ENCODE data around the gene KDELR1. TPM values are rescaled to one million over a fixed set of nuclear protein-coding genes. Genes with fewer than 3 reads are reported as not detected.

The KDELR1 gene
- total RNA-seq, 3 donors from 2014 or later = 144 to 214 (median 200) TPM

- no peak for TF ChIP-seq CTCF (IDR thresholded peaks at IDR 0.05)
- Histone ChIP-seq H3K9me3 (no peaks in the 10 kb centered on the region), H3K4me3 (no peak overlapping the region), H3K36me3 (ENCODE audit: low read depth) (no peaks in the 10 kb centered on the region), H3K4me1 (ENCODE audit: low read depth) (peaks cover 4% of the 10 kb centered on the region)
- no peak for ATAC-seq
- DNase-seq = no peak
- intact Hi-C loops (cut with DNase I, micrococcal nuclease) = no loop called here
Observed at GRCh38 chr19:48338802-48339503, 52.4 kb downstream of the KDELR1 start.

GRCh38 chr19:48338253-48338755, 53.0 kb downstream of the KDELR1 start:
- no peak overlapping the region for H3K4me3 ChIP-seq
- intact Hi-C loops (cut with DNase I, micrococcal nuclease) = no loop called here
- H3K9me3 ChIP-seq = no peaks in the 10 kb centered on the region
- TF ChIP-seq CTCF (IDR thresholded peaks at IDR 0.05) = no peak
- peaks cover 5% of the 10 kb centered on the region for H3K4me1 ChIP-seq (ENCODE audit: low read depth)
- DNase-seq (no peak), ATAC-seq (no peak)
- H3K36me3 ChIP-seq (ENCODE audit: low read depth) = no peaks in the 10 kb centered on the region

- peak; percentile 82 for ATAC-seq
- Histone ChIP-seq H3K4me1 (ENCODE audit: low read depth) (peaks cover 32% of the 10 kb centered on the region), H3K4me3 (peak overlapping the region; percentile 27), H3K36me3 (ENCODE audit: low read depth) (no peaks in the 10 kb centered on the region), H3K9me3 (no peaks in the 10 kb centered on the region)
- DNase-seq = peak; percentile 97 to 98 (median 98)
- intact Hi-C loops (cut with DNase I, micrococcal nuclease) = no loop called here
- peak; percentile 90 for TF ChIP-seq CTCF (IDR thresholded peaks at IDR 0.05)
Observed at GRCh38 chr19:48333467-48334384, 57.6 kb downstream of the KDELR1 start.

GRCh38 chr19:48332662-48333466, 58.5 kb downstream of the KDELR1 start:
- no peak for TF ChIP-seq CTCF (IDR thresholded peaks at IDR 0.05)
- H3K9me3 ChIP-seq = no peaks in the 10 kb centered on the region
- peaks cover 32% of the 10 kb centered on the region for H3K4me1 ChIP-seq (ENCODE audit: low read depth)
- intact Hi-C loops (cut with DNase I, micrococcal nuclease) = no loop called here
- no peaks in the 10 kb centered on the region for H3K36me3 ChIP-seq (ENCODE audit: low read depth)
- DNase-seq (peak; percentile 95 to 97 (median 97)), ATAC-seq (peak; percentile 81)
- peak overlapping the region; percentile 27 for H3K4me3 ChIP-seq

Other genes starting within 250 kb of the KDELR1 start
- 10 to 100 TPM; 16.0 to 42.7 (median 29.6) TPM for gene LIG1, start 221.2 kb downstream of the KDELR1 start, total RNA-seq
- 10 to 100 TPM in 1 of 3 donors, 1 to 10 TPM in 2; 6.0 to 12.9 (median 8.7) TPM for gene ZSWIM9, start 220.9 kb downstream of the KDELR1 start, total RNA-seq
- 10 to 100 TPM; 22.7 to 41.4 (median 28.8) TPM for gene CARD8, start 135.6 kb downstream of the KDELR1 start, total RNA-seq
- gene ZNF114, start 121.5 kb downstream of the KDELR1 start, total RNA-seq = under 1 TPM; 0.17 to 0.39 (median 0.22) TPM
- 100 to 1,000 TPM in 1 of 3 donors, 10 to 100 TPM in 2; 10.3 to 109 (median 36.2) TPM for gene EMP3, start 66.0 kb downstream of the KDELR1 start, total RNA-seq
- 10 to 100 TPM; 13.2 to 14.5 (median 13.6) TPM for gene TMEM143, start 27.6 kb downstream of the KDELR1 start, total RNA-seq
- gene SYNGR4, start 27.2 kb downstream of the KDELR1 start, total RNA-seq = under 1 TPM in 1 of 3 donors, not detected in 2; 0.41 TPM
- gene GRIN2D, start 2.1 kb upstream of the KDELR1 start, total RNA-seq = under 1 TPM; 0.26 to 0.46 (median 0.35) TPM
- gene GRWD1, start 54.4 kb upstream of the KDELR1 start, total RNA-seq = 10 to 100 TPM; 19.7 to 26.8 (median 24.3) TPM
- gene KCNJ14, start 64.0 kb upstream of the KDELR1 start, total RNA-seq = 1 to 10 TPM in 1 of 3 donors, under 1 TPM in 2; 0.46 to 1.3 (median 0.67) TPM
- gene CYTH2, start 77.8 kb upstream of the KDELR1 start, total RNA-seq = 10 to 100 TPM; 66.3 to 86.9 (median 69.3) TPM
- 1 to 10 TPM in 2 of 3 donors, under 1 TPM in 1; 0.48 to 2.6 (median 1.3) TPM for gene LMTK3, start 120.3 kb upstream of the KDELR1 start, total RNA-seq
- gene SULT2B1, start 160.6 kb upstream of the KDELR1 start, total RNA-seq = 1 to 10 TPM in 2 of 3 donors, under 1 TPM in 1; 0.51 to 3.1 (median 1.1) TPM
- not detected for gene SPACA4, start 215.2 kb upstream of the KDELR1 start, total RNA-seq
- 100 to 1,000 TPM in 2 of 3 donors, 10 to 100 TPM in 1; 97.8 to 180 (median 175) TPM for gene FAM83E, start 223.5 kb upstream of the KDELR1 start, total RNA-seq
- 1,000 to 10,000 TPM in 2 of 3 donors, 100 to 1,000 TPM in 1; 999 to 1,336 (median 1,270) TPM for gene RPL18, start 227.6 kb upstream of the KDELR1 start, total RNA-seq
- 10 to 100 TPM; 37.9 to 54.8 (median 50.2) TPM for gene SPHK2, start 228.0 kb upstream of the KDELR1 start, total RNA-seq
- 10 to 100 TPM in 2 of 3 donors, 1 to 10 TPM in 1; 8.2 to 18.4 (median 11.1) TPM for gene DBP, start 245.8 kb upstream of the KDELR1 start, total RNA-seq

Data from mucosa of descending colon (tissue), 3 donors.